PC-9 (cell line): ENCODE data around the gene BDKRB1.

Source experiments
- EZH2 ChIP-seq: fragments of 200-600 bp; sonication (generic); IDR thresholded peaks from 2 replicates; pipeline ENCODE4 v1.8.0; 2017; ENCODE audit warnings: antibody characterized with exemption, low read depth
- TF ChIP-seq, protein P1 (sequence below): fragments of 200-600 bp; sonication (generic); conservative IDR thresholded peaks from 2 replicates; pipeline ENCODE4 v1.6.1; 2017; ENCODE audit warnings: mixed run types, antibody characterized with exemption, mild to moderate bottlenecking, moderate library complexity

DNA sequence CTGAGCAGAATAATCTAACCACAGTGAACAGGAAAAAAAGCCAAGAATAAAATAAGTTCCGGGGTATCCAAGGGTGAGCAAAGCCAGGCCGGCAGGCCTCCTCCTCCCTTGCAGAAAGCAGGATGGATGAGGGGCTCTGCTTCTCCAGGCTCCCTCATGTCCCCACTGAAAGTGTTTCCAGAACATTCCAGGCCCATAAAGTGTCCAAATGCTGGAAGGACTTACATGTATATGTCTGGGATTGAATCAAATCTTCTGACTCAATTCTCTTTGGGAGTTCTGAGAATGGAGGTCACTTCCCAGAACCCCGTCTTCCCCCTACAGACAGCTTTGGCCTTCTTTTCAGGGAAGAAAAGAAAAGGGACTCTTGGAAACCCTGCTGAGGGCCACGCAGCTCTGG lies 25.0 kb upstream of the BDKRB1 start:
- TF ChIP-seq, protein P1, sequence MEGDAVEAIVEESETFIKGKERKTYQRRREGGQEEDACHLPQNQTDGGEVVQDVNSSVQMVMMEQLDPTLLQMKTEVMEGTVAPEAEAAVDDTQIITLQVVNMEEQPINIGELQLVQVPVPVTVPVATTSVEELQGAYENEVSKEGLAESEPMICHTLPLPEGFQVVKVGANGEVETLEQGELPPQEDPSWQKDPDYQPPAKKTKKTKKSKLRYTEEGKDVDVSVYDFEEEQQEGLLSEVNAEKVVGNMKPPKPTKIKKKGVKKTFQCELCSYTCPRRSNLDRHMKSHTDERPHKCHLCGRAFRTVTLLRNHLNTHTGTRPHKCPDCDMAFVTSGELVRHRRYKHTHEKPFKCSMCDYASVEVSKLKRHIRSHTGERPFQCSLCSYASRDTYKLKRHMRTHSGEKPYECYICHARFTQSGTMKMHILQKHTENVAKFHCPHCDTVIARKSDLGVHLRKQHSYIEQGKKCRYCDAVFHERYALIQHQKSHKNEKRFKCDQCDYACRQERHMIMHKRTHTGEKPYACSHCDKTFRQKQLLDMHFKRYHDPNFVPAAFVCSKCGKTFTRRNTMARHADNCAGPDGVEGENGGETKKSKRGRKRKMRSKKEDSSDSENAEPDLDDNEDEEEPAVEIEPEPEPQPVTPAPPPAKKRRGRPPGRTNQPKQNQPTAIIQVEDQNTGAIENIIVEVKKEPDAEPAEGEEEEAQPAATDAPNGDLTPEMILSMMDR: no peak
- no peak for TF ChIP-seq EZH2
